Skin of body (tissue), 2 donors: ENCODE results near the gene TP53RK. TPM values are rescaled to one million over a fixed set of nuclear protein-coding genes. Genes with fewer than 3 reads are reported as not detected.

Experiments used
- DNase-seq: peaks from one replicate; lab custom pipeline; 2025; lab: John Stamatoyannopoulos, UW
- total RNA-seq: library from RNA; depleted of rRNA; stranded (reverse); fragments of >200 nt; gene quantifications from one replicate; pipeline ENCODE4 v1.2.3, GENCODE V29; 2014

TP53RK gene
- total RNA-seq, result 17.5 TPM

GRCh38 chr20:46689082-46689753 lies at the start of gene TP53RK:
TSS of gene TP53RK (minus strand) at chr20:46689444. CDS start at chr20:46689414, 30 bp downstream.
- DNase-seq, result peak; percentile 100

GRCh38 chr20:46735436-46735835 lies 46.2 kb upstream of the TP53RK start:
- DNase-seq, result no peak

GRCh38 chr20:46731770-46732169 lies 42.5 kb upstream of the TP53RK start:
- no peak for DNase-seq

GRCh38 chr20:46725186-46726165 lies 36.2 kb upstream of the TP53RK start:
- no peak for DNase-seq

- no peak for DNase-seq
Observed at GRCh38 chr20:46724343-46724959, 35.2 kb upstream of the TP53RK start.

GRCh38 chr20:46723039-46723438 lies 33.8 kb upstream of the TP53RK start:
- DNase-seq, result no peak

GRCh38 chr20:46722450-46722849 lies 33.2 kb upstream of the TP53RK start:
- DNase-seq, result no peak

- no peak for DNase-seq
Observed at GRCh38 chr20:46721476-46721875, 32.2 kb upstream of the TP53RK start.

GRCh38 chr20:46720776-46721425 lies 31.7 kb upstream of the TP53RK start:
- no peak for DNase-seq

GRCh38 chr20:46720019-46720418 lies 30.8 kb upstream of the TP53RK start:
- DNase-seq, result no peak

- DNase-seq, result no peak
Observed at GRCh38 chr20:46717818-46718541, 28.7 kb upstream of the TP53RK start.

- DNase-seq, result no peak
Observed at GRCh38 chr20:46715292-46715756, 26.1 kb upstream of the TP53RK start.

- DNase-seq, result no peak
Observed at GRCh38 chr20:46713957-46714834, 25.0 kb upstream of the TP53RK start.

- no peak for DNase-seq
Observed at GRCh38 chr20:46712056-46712636, 22.9 kb upstream of the TP53RK start.

GRCh38 chr20:46710153-46710913 lies 21.1 kb upstream of the TP53RK start:
- DNase-seq, result no peak

GRCh38 chr20:46709459-46710152 lies 20.4 kb upstream of the TP53RK start, which contains the start of gene SLC2A10:
TSS of gene SLC2A10 (plus strand) at chr20:46709649. CDS start at chr20:46709737, 88 bp downstream.
- peak; percentile 42 for DNase-seq

- DNase-seq, result peak; percentile 15
Observed at GRCh38 chr20:46709055-46709458, 19.8 kb upstream of the TP53RK start.
